Loucy (cell line): Measurements from ENCODE around the gene DYNC2H1.

Source experiments
- CTCF ChIP-seq: fragments of 200-600 bp; sonication (generic); conservative IDR thresholded peaks from 2 replicates; pipeline ENCODE4 v1.5.1; 2014; ENCODE audit warnings: mild to moderate bottlenecking, antibody characterized with exemption, low read length
- EZH2phosphoT487 ChIP-seq: fragments of 200-600 bp; IDR thresholded peaks from 2 replicates; pipeline ENCODE4 v1.6.1; 2018; ENCODE audit warnings: antibody characterized with exemption, mild to moderate bottlenecking, moderate library complexity, borderline replicate concordance

DNA sequence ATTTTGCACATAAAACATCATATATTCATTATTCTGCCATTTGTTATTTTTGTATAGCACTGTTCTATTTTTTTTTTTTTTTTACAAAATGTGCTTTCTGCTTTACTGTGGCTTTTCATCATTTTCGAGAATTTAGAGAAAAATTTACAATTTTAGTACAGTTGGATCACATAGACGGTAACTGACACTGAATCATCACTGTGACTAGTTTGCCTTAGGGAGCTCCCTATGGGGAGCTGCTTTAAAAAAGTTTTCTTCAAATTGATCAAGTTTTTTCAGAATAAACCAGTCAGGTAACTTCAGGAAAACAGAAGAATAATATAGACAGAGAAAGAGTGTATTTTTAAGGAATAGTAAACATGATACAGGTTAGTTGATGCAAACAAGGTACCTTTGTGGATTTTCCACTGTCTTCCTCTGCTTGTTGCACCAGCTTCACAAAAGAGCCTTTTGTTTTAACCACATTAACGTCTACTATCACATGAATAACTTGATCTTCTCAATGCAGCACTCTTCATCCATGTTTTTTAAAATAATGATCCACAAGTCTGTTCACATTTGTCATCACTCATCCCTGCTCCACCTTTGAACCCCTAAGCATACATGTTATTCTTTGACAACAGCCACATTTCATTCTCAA lies 327.0 kb downstream of the DYNC2H1 start:
- TF ChIP-seq CTCF (no peak), EZH2phosphoT487 (no peak)
